HepG2 (cell line): ENCODE results near the gene FAM83D. TPM values are rescaled to one million over a fixed set of nuclear protein-coding genes. Genes with fewer than 3 reads are reported as not detected.

Source experiments
- BRCA1 ChIP-seq: sonication (generic); formaldehyde crosslinking; IDR thresholded peaks from 2 replicates; pipeline ENCODE4 v1.4.0; 2020; ENCODE audit warnings: missing genetic modification reagents
- FOXA3 ChIP-seq: IDR thresholded peaks from 2 replicates; pipeline ENCODE4 v1.6.1; 2016; ENCODE audit warnings: missing genetic modification reagents, missing compliant biosample characterization
- GATAD2A ChIP-seq: IDR thresholded peaks from 2 replicates; pipeline ENCODE4 v1.6.1; 2016
- GFI1 ChIP-seq: sonication (generic); formaldehyde crosslinking; IDR thresholded peaks from 2 replicates; pipeline ENCODE4 v1.5.0; 2020; ENCODE audit warnings: missing genetic modification reagents, mild to moderate bottlenecking, borderline replicate concordance
- HIVEP1 ChIP-seq: sonication (generic); formaldehyde crosslinking; IDR thresholded peaks from 2 replicates; pipeline ENCODE4 v1.4.0; 2020; ENCODE audit warnings: mild to moderate bottlenecking, missing genetic modification reagents
- ISL2 ChIP-seq: sonication (generic); formaldehyde crosslinking; IDR thresholded peaks from 2 replicates; pipeline ENCODE4 v1.5.0; 2020; ENCODE audit warnings: missing genetic modification reagents
- MEIS2 ChIP-seq: sonication (generic); formaldehyde crosslinking; IDR thresholded peaks from 2 replicates; pipeline ENCODE4 v1.9.0; 2021; ENCODE audit warnings: mild to moderate bottlenecking, missing genetic modification reagents
- RXRB ChIP-seq: IDR thresholded peaks from 2 replicates; pipeline ENCODE4 v1.6.1; 2016; ENCODE audit warnings: borderline replicate concordance, missing genetic modification reagents, missing compliant biosample characterization
- TRAFD1 ChIP-seq: sonication (generic); formaldehyde crosslinking; IDR thresholded peaks from 2 replicates; pipeline ENCODE4 v1.5.1; 2020; ENCODE audit warnings: missing genetic modification reagents, mild to moderate bottlenecking, borderline replicate concordance
- ZIK1 ChIP-seq: sonication (generic); formaldehyde crosslinking; IDR thresholded peaks from 2 replicates; pipeline ENCODE4 v1.5.0; 2020; ENCODE audit warnings: mild to moderate bottlenecking, low read depth, missing genetic modification reagents, borderline replicate concordance
- ZKSCAN5 ChIP-seq: sonication (generic); formaldehyde crosslinking; IDR thresholded peaks from 2 replicates; pipeline ENCODE4 v1.5.1; 2020; ENCODE audit warnings: mild to moderate bottlenecking, missing genetic modification reagents
- ZNF138 ChIP-seq: sonication (generic); formaldehyde crosslinking; IDR thresholded peaks from 2 replicates; pipeline ENCODE4 v1.5.0; 2020; ENCODE audit warnings: mild to moderate bottlenecking, low read depth, missing genetic modification reagents
- ZNF30 ChIP-seq: sonication (generic); formaldehyde crosslinking; IDR thresholded peaks from 2 replicates; pipeline ENCODE4 v1.5.0; 2020; ENCODE audit warnings: mild to moderate bottlenecking, missing genetic modification reagents
- ZNF644 ChIP-seq: IDR thresholded peaks from 2 replicates; pipeline ENCODE4 v1.6.1; 2016; ENCODE audit warnings: low read depth
- ZNF773 ChIP-seq: sonication (generic); formaldehyde crosslinking; IDR thresholded peaks from 2 replicates; pipeline ENCODE4 v1.4.0; 2020; ENCODE audit warnings: missing genetic modification reagents, borderline replicate concordance
- ZUFSP ChIP-seq: sonication (generic); formaldehyde crosslinking; IDR thresholded peaks from 2 replicates; pipeline ENCODE4 v1.9.0; 2021; ENCODE audit warnings: missing genetic modification reagents, mild to moderate bottlenecking, borderline replicate concordance
- polyA plus RNA-seq, 8 experiments: library from polyadenylated mRNA; depleted of rRNA in 3 of 8; stranded (reverse) in 7 of 8; unstranded in 1 of 8; fragments of >200 nt; fragmentation: Illumina TruSeq in 4 of 8; extraction: Trizol in 4 of 8; gene quantifications; 2 replicates each; pipeline versions ENCODE4 v1.2.1 to v1.2.3, GENCODE V29; 2011 to 2016; ENCODE audit warnings: low read depth in 4 of 8, missing spikeins in 1 of 8, mixed read lengths in 1 of 8; ENCODE audit not compliant: insufficient read depth in 1 of 8
- total RNA-seq, 5 experiments: library from RNA; depleted of rRNA; stranded (reverse); fragments of >200 nt; fragmentation: Illumina TruSeq; extraction: Trizol; gene quantifications; 2 replicates each; pipeline ENCODE4 v1.2.3, GENCODE V29; 2016; ENCODE audit warnings: low read depth in 1 of 5
- TF ChIP-seq, protein P1 (sequence below): sonication (generic); formaldehyde crosslinking; IDR thresholded peaks from 2 replicates; pipeline ENCODE4 v1.5.0; 2020; ENCODE audit warnings: missing genetic modification reagents
- TF ChIP-seq, protein P2 (sequence below): sonication (generic); formaldehyde crosslinking; conservative IDR thresholded peaks from 2 replicates; pipeline ENCODE4 v1.8.0; 2022; ENCODE audit warnings: missing genetic modification reagents
- TF ChIP-seq, protein P3 (sequence below): sonication (generic); formaldehyde crosslinking; IDR thresholded peaks from 2 replicates; pipeline ENCODE4; 2020; ENCODE audit warnings: missing genetic modification reagents, mild to moderate bottlenecking, borderline replicate concordance

FAM83D gene
- total and polyA plus RNA-seq, 2 of the 13 experiments (the other 11 are each of a cell fraction or from before 2014, with no cell fraction given): 51.4 to 64.0 TPM

DNA sequence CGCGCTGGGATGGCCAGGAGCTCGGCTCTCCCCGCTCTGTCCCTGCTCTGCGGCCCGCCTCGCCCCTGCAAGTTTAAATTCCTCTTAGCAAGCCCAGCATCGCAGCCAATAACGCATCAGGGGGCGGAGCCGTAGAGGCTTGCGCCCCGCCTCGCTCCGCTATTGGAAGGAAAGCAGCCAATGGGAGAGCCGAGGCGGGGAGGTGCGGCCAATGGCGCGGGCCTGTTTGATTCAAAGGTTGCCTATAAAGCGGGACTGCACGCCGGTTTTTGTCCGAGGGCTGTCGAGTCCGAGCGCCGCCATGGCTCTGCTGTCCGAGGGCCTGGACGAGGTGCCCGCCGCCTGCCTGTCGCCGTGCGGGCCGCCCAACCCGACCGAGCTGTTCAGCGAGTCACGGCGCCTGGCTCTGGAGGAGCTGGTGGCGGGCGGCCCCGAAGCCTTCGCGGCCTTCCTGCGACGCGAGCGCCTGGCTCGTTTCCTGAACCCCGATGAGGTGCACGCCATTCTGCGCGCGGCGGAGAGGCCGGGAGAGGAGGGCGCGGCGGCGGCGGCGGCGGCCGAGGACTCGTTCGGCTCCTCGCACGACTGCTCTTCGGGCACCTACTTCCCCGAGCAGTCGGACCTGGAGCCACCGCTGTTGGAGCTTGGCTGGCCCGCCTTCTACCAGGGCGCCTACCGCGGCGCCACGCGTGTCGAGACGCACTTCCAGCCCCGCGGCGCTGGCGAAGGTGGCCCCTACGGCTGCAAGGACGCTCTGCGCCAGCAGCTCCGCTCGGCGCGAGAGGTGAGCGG, at the start of gene FAM83D (continued):
- TF ChIP-seq, protein P1, sequence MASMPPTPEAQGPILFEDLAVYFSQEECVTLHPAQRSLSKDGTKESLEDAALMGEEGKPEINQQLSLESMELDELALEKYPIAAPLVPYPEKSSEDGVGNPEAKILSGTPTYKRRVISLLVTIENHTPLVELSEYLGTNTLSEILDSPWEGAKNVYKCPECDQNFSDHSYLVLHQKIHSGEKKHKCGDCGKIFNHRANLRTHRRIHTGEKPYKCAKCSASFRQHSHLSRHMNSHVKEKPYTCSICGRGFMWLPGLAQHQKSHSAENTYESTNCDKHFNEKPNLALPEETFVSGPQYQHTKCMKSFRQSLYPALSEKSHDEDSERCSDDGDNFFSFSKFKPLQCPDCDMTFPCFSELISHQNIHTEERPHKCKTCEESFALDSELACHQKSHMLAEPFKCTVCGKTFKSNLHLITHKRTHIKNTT (CRISPR knock-in tag): peak; percentile 70; the same call in 1 of the 2 replicates
- TF ChIP-seq ZNF30 (CRISPR knock-in tag) (peak; percentile 97; the same call in 1 of the 2 replicates), GATAD2A (no peak; the same call in 1 of the 2 replicates), ISL2 (CRISPR knock-in tag) (peak; percentile 47), BRCA1 (CRISPR knock-in tag) (peak; percentile 81; the same call in 1 of the 2 replicates), TRAFD1 (CRISPR knock-in tag) (no peak), ZIK1 (CRISPR knock-in tag) (0 out of 2 replicates have a peak, but pooled peaks have one; percentile 86), FOXA3 (CRISPR knock-in tag) (peak; percentile 1), MEIS2 (no peak; the same call in none of the 2 replicates), GFI1 (peak; percentile 77; the same call in 1 of the 2 replicates), ZNF773 (peak; percentile 64; the same call in 1 of the 2 replicates), ZNF644 (CRISPR knock-in tag) (0 out of 2 replicates have a peak, but pooled peaks have one; percentile 0), HIVEP1 (peak; percentile 66), ZKSCAN5 (CRISPR knock-in tag) (0 out of 2 replicates have a peak, but pooled peaks have one; percentile 12), ZNF138 (CRISPR knock-in tag) (peak; percentile 82; the same call in 1 of the 2 replicates), RXRB (CRISPR knock-in tag) (peak; percentile 85), ZUFSP (no peak)
- TF ChIP-seq, protein P2, sequence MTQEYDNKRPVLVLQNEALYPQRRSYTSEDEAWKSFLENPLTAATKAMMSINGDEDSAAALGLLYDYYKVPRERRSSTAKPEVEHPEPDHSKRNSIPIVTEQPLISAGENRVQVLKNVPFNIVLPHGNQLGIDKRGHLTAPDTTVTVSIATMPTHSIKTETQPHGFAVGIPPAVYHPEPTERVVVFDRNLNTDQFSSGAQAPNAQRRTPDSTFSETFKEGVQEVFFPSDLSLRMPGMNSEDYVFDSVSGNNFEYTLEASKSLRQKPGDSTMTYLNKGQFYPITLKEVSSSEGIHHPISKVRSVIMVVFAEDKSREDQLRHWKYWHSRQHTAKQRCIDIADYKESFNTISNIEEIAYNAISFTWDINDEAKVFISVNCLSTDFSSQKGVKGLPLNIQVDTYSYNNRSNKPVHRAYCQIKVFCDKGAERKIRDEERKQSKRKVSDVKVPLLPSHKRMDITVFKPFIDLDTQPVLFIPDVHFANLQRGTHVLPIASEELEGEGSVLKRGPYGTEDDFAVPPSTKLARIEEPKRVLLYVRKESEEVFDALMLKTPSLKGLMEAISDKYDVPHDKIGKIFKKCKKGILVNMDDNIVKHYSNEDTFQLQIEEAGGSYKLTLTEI (CRISPR knock-in tag): no peak
- TF ChIP-seq, protein P3, sequence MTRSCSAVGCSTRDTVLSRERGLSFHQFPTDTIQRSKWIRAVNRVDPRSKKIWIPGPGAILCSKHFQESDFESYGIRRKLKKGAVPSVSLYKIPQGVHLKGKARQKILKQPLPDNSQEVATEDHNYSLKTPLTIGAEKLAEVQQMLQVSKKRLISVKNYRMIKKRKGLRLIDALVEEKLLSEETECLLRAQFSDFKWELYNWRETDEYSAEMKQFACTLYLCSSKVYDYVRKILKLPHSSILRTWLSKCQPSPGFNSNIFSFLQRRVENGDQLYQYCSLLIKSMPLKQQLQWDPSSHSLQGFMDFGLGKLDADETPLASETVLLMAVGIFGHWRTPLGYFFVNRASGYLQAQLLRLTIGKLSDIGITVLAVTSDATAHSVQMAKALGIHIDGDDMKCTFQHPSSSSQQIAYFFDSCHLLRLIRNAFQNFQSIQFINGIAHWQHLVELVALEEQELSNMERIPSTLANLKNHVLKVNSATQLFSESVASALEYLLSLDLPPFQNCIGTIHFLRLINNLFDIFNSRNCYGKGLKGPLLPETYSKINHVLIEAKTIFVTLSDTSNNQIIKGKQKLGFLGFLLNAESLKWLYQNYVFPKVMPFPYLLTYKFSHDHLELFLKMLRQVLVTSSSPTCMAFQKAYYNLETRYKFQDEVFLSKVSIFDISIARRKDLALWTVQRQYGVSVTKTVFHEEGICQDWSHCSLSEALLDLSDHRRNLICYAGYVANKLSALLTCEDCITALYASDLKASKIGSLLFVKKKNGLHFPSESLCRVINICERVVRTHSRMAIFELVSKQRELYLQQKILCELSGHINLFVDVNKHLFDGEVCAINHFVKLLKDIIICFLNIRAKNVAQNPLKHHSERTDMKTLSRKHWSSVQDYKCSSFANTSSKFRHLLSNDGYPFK (CRISPR knock-in tag): peak; percentile 95
